ENCODE results near the gene ZNF835. TPM values are rescaled to one million over a fixed set of nuclear protein-coding genes. Genes with fewer than 3 reads are reported as not detected.
"Not testable (repeated sequence)": the region's sequence is repeated elsewhere in the genome, so short reads cannot be mapped to it uniquely, and the experiment has no call there.

Gene ZNF835
- total and polyA plus RNA-seq, 2 of the 13 experiments (the other 11 are each of a cell fraction or from before 2014, with no cell fraction given) = not detected

DNA sequence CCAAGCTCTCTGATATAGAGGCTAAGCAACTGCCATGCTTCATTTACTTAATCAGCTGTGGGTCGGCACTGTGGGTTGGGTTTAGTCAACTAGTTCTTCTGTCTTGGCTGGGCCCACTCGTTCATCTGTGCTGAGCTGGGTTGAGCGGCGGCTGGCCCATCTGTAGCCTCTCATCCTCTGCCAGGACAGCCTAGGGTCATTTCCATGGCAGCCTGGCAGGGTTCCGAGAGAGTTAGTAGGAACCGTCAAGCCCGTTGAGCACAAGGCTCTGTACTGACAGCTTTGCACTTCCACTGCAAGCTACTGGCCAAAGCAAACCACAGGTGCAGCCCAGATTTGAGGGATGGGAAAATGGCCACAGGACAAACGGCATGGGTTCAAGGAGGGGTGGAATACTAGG, 6.6 kb upstream of the ZNF835 start:
- Histone ChIP-seq H3K27ac (ENCODE audit: extremely low read length, insufficient read depth, low read length) (no peak overlapping the region), H3K36me3 (replicated peaks in 1 of 2; ENCODE audit: control insufficient read depth in 1 of 2, insufficient read depth in 2 of 2, low read length in 2 of 2) (no peaks in the 10 kb centered on the region), H3K27me3 (ENCODE audit: control insufficient read depth in 1 of 2, insufficient read depth in 2 of 2, low read length in 2 of 2) (no peaks in the 10 kb centered on the region; a peak in 1 of 5 replicates), H3K4me1 (ENCODE audit: insufficient read depth, low read length) (no peaks in the 10 kb centered on the region), H4K20me1 (ENCODE audit: insufficient read depth, low read length) (no peaks in the 10 kb centered on the region), H3K79me2 (ENCODE audit: insufficient read depth, low read length) (no peaks in the 10 kb centered on the region), H2AFZ (ENCODE audit: low read length) (no peak overlapping the region), H3K9ac (ENCODE audit: insufficient read depth, low read depth, low read length) (no peak overlapping the region), H3K4me3 (replicated peaks in 1 of 3; ENCODE audit: insufficient read depth in 1 of 3, low read depth in 2 of 3, low read length in 3 of 3) (no peak overlapping the region), H3K9me3 (ENCODE audit: low read length) (no peaks in the 10 kb centered on the region; the same call in 1 of the 2 replicates), H3K4me2 (ENCODE audit: low read depth, low read length) (no peak overlapping the region)
- WGBS (ENCODE audit: low lambda C conversion rate) = 10% methylated on average over 7 of the region's 8 CpGs
- no peak for FAIRE-seq
- in situ Hi-C loops (cut with HindIII; ENCODE audit: extremely low pct_ligation_motif_present, low pct_unique_long_range_greater_than_20kb) (no loop called here), intact Hi-C loops (cut with micrococcal nuclease; ENCODE audit: unreplicated experiment) (no loop called here)
- CTCF ChIA-PET (ENCODE audit: low intra/inter-chr PET ratio, low total read pairs) = no interaction called here
- ATAC-seq = no peak
- POLR2A ChIA-PET = no interaction called here
- BruUV-seq (replicated peaks) = no TSS peak
- DNase-seq (ENCODE audit: low spot score) = no peak
- TF ChIP-seq MZF1 (CRISPR knock-in tag; IDR thresholded peaks at IDR 0.05; ENCODE audit: borderline replicate concordance) = no peak
- no peak for TF ChIP-seq IRX3 (CRISPR knock-in tag; IDR thresholded peaks at IDR 0.05; ENCODE audit: borderline replicate concordance, low read depth)
- TF ChIP-seq KDM4B (CRISPR knock-in tag; IDR thresholded peaks at IDR 0.05) = no peak
- TF ChIP-seq PAX8 (CRISPR knock-in tag; IDR thresholded peaks at IDR 0.05; ENCODE audit: borderline replicate concordance) = no peak
- TF ChIP-seq POGZ (CRISPR knock-in tag; IDR thresholded peaks at IDR 0.05) = no peak

- POLR2A ChIA-PET; H3K27ac ChIP-seq (ENCODE audit: extremely low read length, insufficient read depth, low read length); H3K4me1 ChIP-seq (ENCODE audit: insufficient read depth, low read length); ATAC-seq; BruUV-seq (replicated peaks); FAIRE-seq; in situ Hi-C loops (cut with HindIII; ENCODE audit: extremely low pct_ligation_motif_present, low pct_unique_long_range_greater_than_20kb); H2AFZ ChIP-seq (ENCODE audit: low read length); H3K4me2 ChIP-seq (ENCODE audit: low read depth, low read length); CTCF ChIA-PET (ENCODE audit: low intra/inter-chr PET ratio, low total read pairs); H4K20me1 ChIP-seq (ENCODE audit: insufficient read depth, low read length); H3K79me2 ChIP-seq (ENCODE audit: insufficient read depth, low read length); H3K9ac ChIP-seq (ENCODE audit: insufficient read depth, low read depth, low read length); DNase-seq (ENCODE audit: low spot score); H3K4me3 ChIP-seq (replicated peaks in 1 of 3; ENCODE audit: insufficient read depth in 1 of 3, low read depth in 2 of 3, low read length in 3 of 3); H3K27me3 ChIP-seq (ENCODE audit: control insufficient read depth in 1 of 2, insufficient read depth in 2 of 2, low read length in 2 of 2); intact Hi-C loops (cut with micrococcal nuclease; ENCODE audit: unreplicated experiment); H3K36me3 ChIP-seq (replicated peaks in 1 of 2; ENCODE audit: control insufficient read depth in 1 of 2, insufficient read depth in 2 of 2, low read length in 2 of 2); H3K9me3 ChIP-seq (ENCODE audit: low read length): not testable (repeated sequence)
- 2% methylated on average over 2 of the region's 2 CpGs for WGBS (ENCODE audit: low lambda C conversion rate)
These were observed 1.1 kb upstream of the ZNF835 start for GRCh38 chr19:56672610-56673009.
